IPS-20b (cell line): Measurements from ENCODE around the gene YTHDC2.

Source experiments
- H3K27ac ChIP-seq: one replicate; pipeline ENCODE4 v1.5.1; 2013; ENCODE audit warnings: low read length
- H3K27me3 ChIP-seq: 2 replicates; pipeline ENCODE4 v1.6.1; 2013; ENCODE audit warnings: mild to moderate bottlenecking, low read length, inconsistent platforms; ENCODE audit not compliant: insufficient read depth
- H3K36me3 ChIP-seq: 2 replicates; pipeline ENCODE4 v1.6.1; 2013; ENCODE audit warnings: low read depth, mild to moderate bottlenecking, inconsistent platforms, low read length, moderate library complexity; ENCODE audit not compliant: insufficient read depth
- H3K4me1 ChIP-seq: 2 replicates; pipeline ENCODE4 v1.6.1; 2013; ENCODE audit warnings: mild to moderate bottlenecking, control low read depth, inconsistent platforms, low read length, moderate library complexity; ENCODE audit not compliant: insufficient read depth
- H3K4me3 ChIP-seq: 2 replicates; pipeline ENCODE4 v1.5.1; 2013; ENCODE audit warnings: mild to moderate bottlenecking, low read length, inconsistent platforms
- H3K9ac ChIP-seq: 2 replicates; pipeline ENCODE4 v1.6.1; 2013; ENCODE audit warnings: low read depth, mild to moderate bottlenecking, inconsistent platforms, low read length, moderate library complexity
- H3K9me3 ChIP-seq: 2 replicates; pipeline ENCODE4 v1.6.1; 2013; ENCODE audit warnings: mild to moderate bottlenecking, low read depth, low read length, inconsistent platforms; ENCODE audit not compliant: insufficient read depth

The YTHDC2 gene

GRCh38 chr5:113520899-113521298 lies 7.4 kb downstream of the YTHDC2 start:
- Histone ChIP-seq H3K4me1 (peaks cover 7% of the 10 kb centered on the region; the same call in 1 of the 2 replicates), H3K4me3 (no peak overlapping the region), H3K9me3 (no peaks in the 10 kb centered on the region), H3K9ac (no peak overlapping the region), H3K27ac (no peak overlapping the region), H3K27me3 (no peaks in the 10 kb centered on the region), H3K36me3 (peaks cover 28% of the 10 kb centered on the region; the same call in 1 of the 2 replicates)

DNA sequence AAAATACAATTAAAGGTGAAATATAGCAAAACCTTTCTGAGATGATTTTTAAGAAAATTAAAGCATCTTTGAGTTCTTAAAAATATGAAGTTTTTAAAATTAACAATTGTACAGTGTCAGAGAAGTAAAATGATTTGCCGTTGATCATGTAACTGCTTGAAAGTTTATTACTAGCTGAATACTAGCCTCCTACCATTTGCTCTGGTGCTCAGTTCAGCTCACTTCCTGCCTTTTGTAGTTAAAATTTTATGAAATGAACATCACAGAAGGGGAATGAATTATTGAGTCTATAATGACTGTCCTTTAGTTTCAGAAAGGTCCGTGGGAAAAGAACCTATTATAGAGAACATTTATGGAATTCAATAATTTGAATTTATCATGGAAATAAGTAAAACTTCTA lies 9.7 kb downstream of the YTHDC2 start:
- Histone ChIP-seq H3K36me3 (peaks cover 16% of the 10 kb centered on the region; the same call in 1 of the 2 replicates), H3K4me1 (peaks cover 14% of the 10 kb centered on the region), H3K4me3 (no peak overlapping the region), H3K9ac (no peak overlapping the region), H3K9me3 (no peaks in the 10 kb centered on the region), H3K27me3 (no peaks in the 10 kb centered on the region), H3K27ac (no peak overlapping the region)

- H3K36me3 ChIP-seq, result peaks cover 10% of the 10 kb centered on the region; the same call in 1 of the 2 replicates
Measured at GRCh38 chr5:113524927-113525326, 11.4 kb downstream of the YTHDC2 start.

DNA sequence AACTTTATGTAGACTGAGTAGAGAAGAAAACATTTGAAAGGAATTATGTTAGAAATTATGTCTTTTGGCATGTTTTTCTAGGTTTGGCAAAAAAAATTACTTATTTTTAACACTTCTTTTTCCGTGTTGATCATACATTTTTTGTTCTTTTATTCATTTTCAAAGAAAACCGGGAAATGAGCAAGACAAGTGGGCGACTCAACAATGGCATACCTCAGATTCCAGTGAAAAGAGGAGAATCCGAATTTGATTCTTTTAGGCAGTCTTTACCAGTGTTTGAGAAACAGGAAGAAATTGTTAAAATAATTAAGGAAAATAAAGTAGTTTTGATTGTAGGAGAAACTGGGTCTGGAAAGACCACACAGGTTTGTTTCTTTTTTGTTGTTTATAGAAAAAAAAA lies 12.9 kb downstream of the YTHDC2 start:
- peaks cover 10% of the 10 kb centered on the region; the same call in 1 of the 2 replicates for H3K36me3 ChIP-seq

More at GRCh38 chr5:113524927-113525326, 11.4 kb downstream of the YTHDC2 start:
- Histone ChIP-seq H3K4me3 (no peak overlapping the region), H3K9me3 (no peaks in the 10 kb centered on the region), H3K4me1 (peaks cover 14% of the 10 kb centered on the region), H3K27ac (no peak overlapping the region), H3K9ac (no peak overlapping the region), H3K27me3 (no peaks in the 10 kb centered on the region)

GRCh38 chr5:113527746-113528145 lies 14.3 kb downstream of the YTHDC2 start:
- Histone ChIP-seq H3K4me1 (peaks cover 11% of the 10 kb centered on the region), H3K9ac (no peak overlapping the region), H3K36me3 (peaks cover 11% of the 10 kb centered on the region; the same call in 1 of the 2 replicates)

More for the DNA sequence above, 12.9 kb downstream of the YTHDC2 start:
- Histone ChIP-seq H3K4me1 (peaks cover 14% of the 10 kb centered on the region), H3K9me3 (peaks cover 8% of the 10 kb centered on the region; the same call in 1 of the 2 replicates), H3K9ac (no peak overlapping the region), H3K27ac (no peak overlapping the region), H3K27me3 (no peaks in the 10 kb centered on the region), H3K4me3 (no peak overlapping the region)

DNA sequence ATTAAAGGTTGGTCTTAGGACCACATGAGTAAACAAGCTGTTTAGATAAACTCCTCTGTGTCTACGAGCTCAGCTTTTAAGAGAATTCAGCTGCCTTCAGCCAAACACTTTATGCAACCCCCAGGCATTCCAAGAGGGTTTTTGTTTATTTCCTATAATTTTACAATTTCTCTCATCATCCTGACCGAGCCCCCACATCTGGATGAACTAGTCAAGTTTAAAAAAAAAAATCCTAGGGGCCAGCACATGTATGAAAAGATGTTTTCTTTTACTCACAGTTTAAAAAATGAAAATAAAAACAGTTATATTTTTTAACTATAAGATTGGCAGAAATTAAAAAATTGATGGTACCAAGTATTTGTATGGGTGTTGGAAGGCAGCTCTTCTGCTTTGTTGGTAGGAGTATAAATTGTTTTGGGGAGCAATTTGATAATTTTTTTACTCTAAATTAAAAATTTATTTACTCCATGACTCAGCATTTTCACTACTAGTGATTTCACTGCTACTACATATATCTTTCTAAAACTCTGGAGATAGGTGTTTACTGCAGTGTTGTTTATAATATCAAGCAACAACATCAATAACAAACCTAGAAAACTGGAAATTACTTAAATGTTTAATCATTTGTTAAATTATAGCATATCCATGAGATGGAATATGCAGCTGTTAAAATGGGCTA lies 18.1 kb downstream of the YTHDC2 start:
- peaks cover 36% of the 10 kb centered on the region for H3K36me3 ChIP-seq
- no peak overlapping the region for H3K27ac ChIP-seq
- peaks cover 6% of the 10 kb centered on the region; the same call in 1 of the 2 replicates for H3K4me1 ChIP-seq
- no peaks in the 10 kb centered on the region for H3K27me3 ChIP-seq
- peaks cover 8% of the 10 kb centered on the region; the same call in 1 of the 2 replicates for H3K9me3 ChIP-seq
- H3K4me3 ChIP-seq, result 0 out of 2 replicates have a peak overlapping the region, but pooled peaks have one; percentile 5
- H3K9ac ChIP-seq, result no peak overlapping the region

More at GRCh38 chr5:113527746-113528145, 14.3 kb downstream of the YTHDC2 start:
- no peak overlapping the region for H3K4me3 ChIP-seq
- H3K27me3 ChIP-seq, result no peaks in the 10 kb centered on the region
- peaks cover 8% of the 10 kb centered on the region; the same call in 1 of the 2 replicates for H3K9me3 ChIP-seq
- H3K27ac ChIP-seq, result no peak overlapping the region

DNA sequence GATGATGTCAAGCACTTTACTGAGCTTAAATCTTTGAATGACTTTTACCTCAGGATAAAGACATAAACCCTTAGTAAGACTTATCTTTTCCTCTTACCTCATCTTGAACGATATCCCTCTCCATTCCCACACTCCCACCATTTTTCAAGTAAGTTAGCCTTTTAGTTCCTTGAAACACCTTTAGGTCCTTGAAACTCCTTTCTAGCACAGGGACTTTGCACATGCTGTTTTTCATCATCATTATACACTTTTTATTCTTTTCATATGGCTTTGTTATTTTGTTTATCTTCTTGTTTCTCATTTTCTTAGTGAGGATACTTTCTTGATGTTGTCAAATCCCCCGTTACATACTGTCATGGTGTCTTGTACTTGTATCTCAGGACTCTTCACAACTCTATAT lies 24.8 kb downstream of the YTHDC2 start:
- Histone ChIP-seq H3K27ac (no peak overlapping the region), H3K27me3 (no peaks in the 10 kb centered on the region), H3K9ac (no peak overlapping the region), H3K36me3 (peaks cover 41% of the 10 kb centered on the region), H3K4me3 (no peak overlapping the region), H3K9me3 (no peaks in the 10 kb centered on the region), H3K4me1 (no peaks in the 10 kb centered on the region)

- no peaks in the 10 kb centered on the region for H3K9me3 ChIP-seq
- H3K36me3 ChIP-seq, result peaks cover 50% of the 10 kb centered on the region
- H3K27ac ChIP-seq, result no peak overlapping the region
- no peak overlapping the region for H3K9ac ChIP-seq
- H3K4me3 ChIP-seq, result no peak overlapping the region
- H3K27me3 ChIP-seq, result no peaks in the 10 kb centered on the region
- H3K4me1 ChIP-seq, result no peaks in the 10 kb centered on the region
Measured at GRCh38 chr5:113546703-113547183, 33.2 kb downstream of the YTHDC2 start.

- Histone ChIP-seq H3K27ac (no peak overlapping the region), H3K4me1 (no peaks in the 10 kb centered on the region), H3K9ac (no peak overlapping the region), H3K4me3 (no peak overlapping the region), H3K36me3 (peaks cover 59% of the 10 kb centered on the region), H3K27me3 (no peaks in the 10 kb centered on the region), H3K9me3 (no peaks in the 10 kb centered on the region)
Measured at GRCh38 chr5:113548396-113548795, 34.9 kb downstream of the YTHDC2 start.

DNA sequence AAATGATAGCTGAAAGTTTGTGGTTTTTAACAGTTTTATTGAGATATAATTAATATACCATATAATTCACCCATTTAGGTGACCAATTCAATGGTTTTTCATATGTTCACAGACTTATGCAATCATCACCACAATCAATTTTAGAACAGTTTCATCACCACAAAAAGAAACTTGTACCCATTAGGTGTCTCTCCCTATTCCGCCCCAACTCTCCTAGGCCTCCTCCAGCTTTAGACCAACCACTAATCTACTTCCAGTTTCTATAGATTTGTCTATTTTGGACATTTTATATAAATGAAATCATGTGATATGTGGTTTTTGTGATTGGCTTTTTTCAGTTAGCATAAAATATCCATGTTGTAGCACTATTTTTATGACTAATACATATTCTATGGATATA lies 38.6 kb downstream of the YTHDC2 start:
- no peaks in the 10 kb centered on the region for H3K27me3 ChIP-seq
- H3K9me3 ChIP-seq, result no peaks in the 10 kb centered on the region
- H3K27ac ChIP-seq, result no peak overlapping the region
- peaks cover 67% of the 10 kb centered on the region for H3K36me3 ChIP-seq
- H3K4me3 ChIP-seq, result no peak overlapping the region
- H3K9ac ChIP-seq, result no peak overlapping the region
- peaks cover 11% of the 10 kb centered on the region; the same call in 1 of the 2 replicates for H3K4me1 ChIP-seq

- Histone ChIP-seq H3K27ac (no peak overlapping the region), H3K4me3 (no peak overlapping the region), H3K9me3 (no peaks in the 10 kb centered on the region), H3K4me1 (peaks cover 11% of the 10 kb centered on the region; the same call in 1 of the 2 replicates), H3K27me3 (no peaks in the 10 kb centered on the region), H3K36me3 (peaks cover 69% of the 10 kb centered on the region), H3K9ac (no peak overlapping the region)
Measured at GRCh38 chr5:113552620-113553019, 39.1 kb downstream of the YTHDC2 start.

DNA sequence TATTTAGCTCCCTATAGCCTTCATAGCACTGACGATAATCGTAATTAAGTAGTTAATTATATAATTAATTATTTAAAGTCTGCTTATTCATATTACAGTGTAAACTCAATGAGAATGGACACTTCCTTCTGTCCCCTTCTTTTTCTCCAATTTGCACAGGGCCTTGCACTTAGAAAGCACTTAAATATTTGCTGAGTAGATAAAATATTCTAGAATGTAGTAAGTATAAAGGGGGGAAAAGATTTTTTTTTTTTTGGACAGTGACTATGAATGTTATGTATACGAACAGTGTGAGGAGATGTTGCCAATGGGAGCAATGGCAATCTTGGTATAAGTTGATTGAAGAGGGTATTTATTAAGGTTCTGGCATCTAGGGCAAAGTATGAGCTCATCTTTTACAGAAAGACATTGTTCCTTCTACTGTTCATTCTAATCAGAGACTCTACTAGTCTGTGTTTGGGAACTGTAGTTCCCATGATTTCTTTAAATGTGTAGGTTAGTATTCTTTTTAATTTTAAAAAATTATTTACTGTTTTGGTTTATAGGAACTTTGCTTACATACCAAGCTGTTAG lies 49.4 kb downstream of the YTHDC2 start:
- H3K36me3 ChIP-seq, result peaks cover 52% of the 10 kb centered on the region
- no peak overlapping the region for H3K4me3 ChIP-seq
- H3K9me3 ChIP-seq, result no peaks in the 10 kb centered on the region
- H3K9ac ChIP-seq, result no peak overlapping the region
- H3K4me1 ChIP-seq, result no peaks in the 10 kb centered on the region
- no peak overlapping the region for H3K27ac ChIP-seq
- H3K27me3 ChIP-seq, result no peaks in the 10 kb centered on the region
